HG03432 (cell line): ENCODE data around the gene CHD8.
"Not testable (repeated sequence)": the region's sequence is repeated elsewhere in the genome, so short reads cannot be mapped to it uniquely, and the experiment has no call there.

ENCODE experiments used
- ATAC-seq: cut with Tn5 transposase; IDR thresholded peaks from one replicate; pipeline ENCODE4 v1.9.1; 2021; ENCODE audit warnings: mild to moderate bottlenecking, moderate library complexity; ENCODE audit not compliant: unreplicated experiment

CHD8 gene, protein sequence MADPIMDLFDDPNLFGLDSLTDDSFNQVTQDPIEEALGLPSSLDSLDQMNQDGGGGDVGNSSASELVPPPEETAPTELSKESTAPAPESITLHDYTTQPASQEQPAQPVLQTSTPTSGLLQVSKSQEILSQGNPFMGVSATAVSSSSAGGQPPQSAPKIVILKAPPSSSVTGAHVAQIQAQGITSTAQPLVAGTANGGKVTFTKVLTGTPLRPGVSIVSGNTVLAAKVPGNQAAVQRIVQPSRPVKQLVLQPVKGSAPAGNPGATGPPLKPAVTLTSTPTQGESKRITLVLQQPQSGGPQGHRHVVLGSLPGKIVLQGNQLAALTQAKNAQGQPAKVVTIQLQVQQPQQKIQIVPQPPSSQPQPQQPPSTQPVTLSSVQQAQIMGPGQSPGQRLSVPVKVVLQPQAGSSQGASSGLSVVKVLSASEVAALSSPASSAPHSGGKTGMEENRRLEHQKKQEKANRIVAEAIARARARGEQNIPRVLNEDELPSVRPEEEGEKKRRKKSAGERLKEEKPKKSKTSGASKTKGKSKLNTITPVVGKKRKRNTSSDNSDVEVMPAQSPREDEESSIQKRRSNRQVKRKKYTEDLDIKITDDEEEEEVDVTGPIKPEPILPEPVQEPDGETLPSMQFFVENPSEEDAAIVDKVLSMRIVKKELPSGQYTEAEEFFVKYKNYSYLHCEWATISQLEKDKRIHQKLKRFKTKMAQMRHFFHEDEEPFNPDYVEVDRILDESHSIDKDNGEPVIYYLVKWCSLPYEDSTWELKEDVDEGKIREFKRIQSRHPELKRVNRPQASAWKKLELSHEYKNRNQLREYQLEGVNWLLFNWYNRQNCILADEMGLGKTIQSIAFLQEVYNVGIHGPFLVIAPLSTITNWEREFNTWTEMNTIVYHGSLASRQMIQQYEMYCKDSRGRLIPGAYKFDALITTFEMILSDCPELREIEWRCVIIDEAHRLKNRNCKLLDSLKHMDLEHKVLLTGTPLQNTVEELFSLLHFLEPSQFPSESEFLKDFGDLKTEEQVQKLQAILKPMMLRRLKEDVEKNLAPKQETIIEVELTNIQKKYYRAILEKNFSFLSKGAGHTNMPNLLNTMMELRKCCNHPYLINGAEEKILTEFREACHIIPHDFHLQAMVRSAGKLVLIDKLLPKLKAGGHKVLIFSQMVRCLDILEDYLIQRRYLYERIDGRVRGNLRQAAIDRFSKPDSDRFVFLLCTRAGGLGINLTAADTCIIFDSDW (N-terminal part only)

DNA sequence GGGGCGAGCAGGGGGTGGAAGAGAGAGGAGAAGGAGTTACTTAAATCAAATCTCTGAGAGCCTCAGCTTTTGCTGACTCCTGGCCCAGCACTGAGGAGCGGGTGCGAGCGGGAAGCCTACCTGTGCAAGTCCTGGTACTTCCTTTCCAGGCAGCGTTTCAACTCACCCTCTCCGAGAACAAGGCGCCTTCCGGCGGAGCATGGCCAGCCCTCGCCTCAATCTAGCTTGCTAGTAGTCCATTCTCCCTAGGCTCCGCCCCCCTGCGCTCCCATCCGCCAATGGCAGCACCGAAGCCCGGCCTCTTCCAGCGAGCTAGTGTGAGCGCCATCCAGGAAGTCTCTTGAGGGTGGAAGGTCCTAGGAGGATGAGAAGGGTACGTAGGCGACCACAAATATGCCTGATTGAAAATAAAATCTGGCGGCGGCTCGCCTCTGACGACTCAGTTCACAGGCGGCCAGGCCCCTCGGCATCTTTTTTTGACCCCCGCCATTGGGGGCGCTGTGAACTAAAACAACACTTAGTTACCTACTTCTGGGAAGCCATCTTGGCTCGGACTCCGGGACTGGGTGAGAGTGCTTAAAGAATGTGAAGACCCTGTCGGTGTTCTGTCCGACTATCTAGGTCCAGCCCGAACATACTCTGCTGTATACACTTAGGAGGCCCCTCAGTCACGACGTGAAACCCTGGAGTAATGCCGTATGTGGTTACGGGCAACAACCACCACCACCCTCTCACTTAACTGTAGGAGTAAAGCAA, at the start of gene CHD8:
Gene CHD8 (minus strand): TSS at position 212 of the 756 bp plus-strand sequence. CDS start 24,480 bp downstream, outside the sequence.
- peak; percentile 98 for ATAC-seq

DNA sequence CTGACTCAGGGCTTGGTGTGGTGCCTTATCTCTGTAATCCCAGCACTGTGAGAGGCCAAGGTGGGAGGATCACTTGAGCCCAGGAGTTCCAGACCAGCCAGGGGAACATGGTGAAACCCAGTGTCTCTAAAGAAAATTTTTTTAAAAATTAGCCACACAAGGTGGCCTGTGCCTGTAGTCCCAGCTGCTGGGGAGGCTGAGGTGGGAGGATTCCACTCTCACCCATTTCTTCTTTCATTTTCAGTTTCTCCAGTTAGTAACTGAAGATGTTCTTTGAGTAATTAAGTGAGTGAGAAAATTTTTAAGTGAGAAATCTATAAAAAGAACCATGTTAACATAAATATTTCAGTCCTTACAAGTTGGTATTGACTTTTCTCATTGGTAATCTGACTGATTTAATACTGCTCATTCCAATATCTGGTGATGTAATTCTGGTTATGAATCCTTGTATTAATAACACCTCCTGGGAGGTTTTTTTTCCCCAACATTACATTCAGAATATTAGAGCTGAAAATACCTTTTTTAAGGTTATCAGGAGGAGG, 49.2 kb upstream of the CHD8 start:
- ATAC-seq, result peak; percentile 89

DNA sequence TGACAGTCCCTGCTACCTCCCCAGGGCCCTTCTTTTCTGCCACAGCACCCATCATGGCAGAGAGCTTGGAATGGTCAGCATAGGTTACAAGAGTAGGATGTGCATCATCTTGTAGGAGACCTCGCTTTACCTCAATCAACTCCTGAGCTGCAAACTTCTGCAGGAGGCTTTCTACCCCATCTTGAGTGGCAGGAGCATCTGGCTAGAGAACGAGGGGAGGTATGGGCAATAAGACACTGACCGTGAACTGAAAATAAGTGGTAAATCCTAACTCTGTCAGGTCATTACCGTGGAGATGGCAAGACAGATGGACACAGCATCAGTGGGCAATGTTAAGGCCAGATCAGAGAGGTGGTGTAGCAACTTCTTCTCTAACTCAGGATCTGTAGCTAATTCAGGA, 47.5 kb upstream of the CHD8 start:
- ATAC-seq, result no peak

DNA sequence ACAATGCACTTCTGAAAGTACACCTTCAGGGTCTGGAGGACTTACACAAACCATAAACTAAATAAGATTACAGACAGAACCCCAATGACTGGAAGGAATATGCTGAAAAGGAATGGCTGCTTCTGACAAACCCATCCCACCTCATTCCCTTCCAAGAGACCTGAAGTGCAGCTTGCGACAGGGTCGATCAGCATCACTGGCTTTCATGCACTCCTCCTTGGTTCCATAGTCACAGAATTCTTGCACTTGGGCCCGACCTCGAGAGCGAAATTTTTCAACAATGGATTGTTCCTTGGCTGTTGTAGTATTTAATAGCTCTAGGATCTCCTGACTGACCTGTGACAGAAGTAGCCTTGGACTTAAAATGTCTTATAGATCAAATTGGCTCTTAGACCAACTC, 45.6 kb upstream of the CHD8 start:
- no peak for ATAC-seq

DNA sequence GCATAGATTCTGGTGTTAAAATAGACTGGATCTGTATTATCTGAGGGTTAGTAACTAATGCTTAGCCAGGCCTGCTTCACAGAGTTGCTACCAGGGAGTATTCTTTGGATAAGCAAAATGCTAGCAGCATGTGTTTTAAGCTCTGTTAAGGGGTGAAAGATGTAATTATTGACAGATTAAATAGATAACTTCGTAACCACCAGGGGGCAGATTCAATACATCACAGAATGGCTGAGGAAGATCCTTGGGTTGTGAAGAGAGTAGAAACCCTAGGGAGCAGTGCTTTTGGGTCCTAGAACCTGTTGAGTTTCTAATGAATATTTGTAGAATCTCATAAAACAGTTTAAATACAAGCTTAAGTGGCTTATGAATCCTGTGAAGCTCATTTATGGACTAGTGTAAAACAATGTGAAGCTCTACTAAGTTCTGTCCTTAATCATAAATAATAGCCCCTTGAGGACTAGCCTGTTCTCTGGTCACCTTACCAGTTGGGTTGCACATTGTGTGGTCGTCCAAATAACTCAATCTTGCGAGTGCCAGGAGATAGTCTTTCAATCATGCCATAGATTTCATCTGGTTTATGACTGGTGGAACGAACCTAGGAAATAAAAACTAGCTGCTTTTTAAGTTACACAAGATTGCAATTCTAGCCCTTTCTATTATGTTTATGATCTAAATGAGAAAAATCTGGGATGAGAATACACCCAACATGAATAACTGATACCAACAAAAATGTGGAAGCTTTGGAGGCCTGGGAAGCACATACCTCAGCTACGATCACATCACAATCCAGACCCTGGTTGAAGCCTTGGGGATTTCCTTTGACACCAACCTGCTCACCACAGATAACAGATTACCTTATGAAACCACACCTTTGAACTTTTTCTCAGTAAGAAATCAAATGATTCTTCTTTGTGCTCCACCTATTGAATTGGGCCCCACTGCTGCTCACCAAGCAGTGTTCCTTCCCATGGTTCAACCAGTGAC, 42.9 kb upstream of the CHD8 start:
- ATAC-seq, result peak; percentile 54

DNA sequence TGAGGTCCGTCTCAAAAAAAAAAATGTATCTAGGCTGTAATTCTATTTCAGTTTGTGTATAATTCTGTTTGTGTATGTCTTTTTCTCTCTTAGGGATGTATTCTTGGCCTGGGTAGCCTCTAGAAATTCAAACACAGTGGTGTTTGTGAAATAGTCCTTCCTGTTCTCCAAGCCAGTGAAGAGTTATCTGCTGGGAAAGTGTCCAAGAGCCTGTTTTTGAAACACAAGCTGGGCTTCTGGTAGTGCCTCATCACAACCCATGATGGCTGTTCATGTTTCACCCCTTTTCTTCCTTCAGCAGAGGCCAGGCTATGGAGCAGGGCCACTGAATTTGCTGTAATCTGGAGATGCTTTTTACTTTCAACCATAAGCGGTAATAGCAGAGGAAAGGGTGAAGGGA, 40.5 kb upstream of the CHD8 start:
- ATAC-seq, result no peak

DNA sequence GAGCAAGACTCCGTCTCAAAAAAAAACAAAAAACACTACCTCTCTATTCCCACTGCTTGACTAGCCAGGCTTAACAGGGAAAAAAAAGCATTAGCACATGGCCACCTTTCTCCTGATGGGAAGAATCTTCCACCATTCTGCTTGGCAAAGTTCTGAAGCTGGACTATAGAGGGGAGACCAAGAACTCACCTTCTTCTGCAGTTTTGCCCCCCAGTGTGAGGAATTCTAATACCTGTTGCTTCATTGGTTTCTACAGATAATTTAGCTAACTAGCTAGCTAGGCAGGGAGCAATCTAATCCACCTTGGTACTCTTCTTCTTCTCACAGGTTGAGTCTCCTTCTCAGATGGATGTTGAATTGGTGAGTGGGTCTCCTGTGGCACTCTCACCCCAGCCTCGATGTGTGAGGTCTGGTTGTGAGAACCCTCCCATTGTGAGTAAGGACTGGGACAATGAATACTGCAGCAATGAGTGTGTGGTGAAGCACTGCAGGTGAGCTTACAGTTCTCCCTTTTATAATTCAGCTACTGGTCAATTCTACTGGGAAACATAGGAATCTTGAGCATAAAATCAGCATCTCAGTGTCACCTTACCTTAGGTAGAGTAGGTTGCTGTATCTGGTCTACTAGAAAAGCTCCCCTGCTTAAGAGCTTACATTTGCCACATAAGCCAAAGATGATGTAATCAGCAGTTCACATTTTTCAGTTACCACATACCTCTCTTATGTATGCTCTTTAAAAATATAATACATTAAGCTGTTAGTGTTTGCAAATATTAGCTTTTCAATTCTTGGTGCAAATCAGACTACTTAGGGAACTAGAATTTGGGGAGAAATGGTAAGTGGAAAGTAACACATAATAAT, 39.2 kb upstream of the CHD8 start:
- ATAC-seq, result no peak

DNA sequence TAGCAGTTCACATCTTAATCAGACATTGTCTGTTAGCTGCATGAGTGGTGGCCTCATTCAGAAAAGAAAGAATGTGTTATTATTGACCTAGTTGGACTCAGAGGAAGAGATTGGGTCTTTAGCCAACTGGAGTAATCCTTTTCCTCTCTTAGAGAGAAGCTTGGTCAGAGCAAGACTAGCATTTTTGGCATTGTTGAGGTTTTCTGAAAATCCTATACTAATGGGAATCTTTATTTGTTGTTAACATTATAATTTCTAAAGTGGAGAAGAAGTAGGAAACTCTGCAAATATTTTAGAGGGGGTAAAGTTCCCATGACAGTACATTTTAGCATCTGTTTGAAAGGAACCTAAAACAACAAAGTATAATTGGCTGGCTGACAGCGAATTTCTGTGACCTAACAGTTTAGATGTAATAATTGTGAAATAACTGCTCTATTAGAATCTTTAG, 30.7 kb upstream of the CHD8 start:
- ATAC-seq, result no peak

DNA sequence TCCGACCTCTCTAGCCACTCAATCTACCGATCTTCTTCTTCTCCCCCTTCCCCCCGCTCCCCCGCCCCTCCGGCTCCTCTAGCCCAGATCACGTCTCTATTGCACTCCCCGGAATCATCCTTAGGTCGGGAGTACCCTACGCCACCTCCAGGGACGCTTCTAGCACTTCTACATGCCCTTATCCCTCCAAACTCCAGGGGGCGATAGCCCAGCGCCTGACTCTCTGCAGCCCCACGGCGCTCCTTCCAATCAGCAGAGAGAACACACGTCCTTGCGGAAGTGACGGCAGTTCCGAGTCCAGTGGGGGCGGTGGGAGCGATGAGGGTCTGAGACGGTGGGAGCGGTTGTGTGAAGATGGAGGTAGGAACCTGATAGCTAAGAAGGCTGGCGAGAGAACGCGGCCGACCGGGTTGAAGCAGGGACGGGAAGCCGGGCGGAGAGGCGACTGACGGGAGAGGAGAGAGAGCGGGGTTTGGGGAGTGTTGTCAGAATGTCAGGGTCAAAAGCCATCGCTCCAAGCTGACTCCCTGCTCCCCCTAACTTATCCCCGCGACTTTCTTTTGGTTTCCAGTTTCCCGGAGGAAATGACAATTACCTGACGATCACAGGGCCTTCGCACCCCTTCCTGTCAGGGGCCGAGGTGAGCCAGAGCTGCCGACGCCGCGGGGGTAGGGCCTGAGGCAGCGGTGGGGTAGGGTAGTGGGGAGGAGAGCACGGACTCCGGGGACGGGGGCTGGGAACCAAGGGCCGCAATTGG, 21.2 kb upstream of the CHD8 start, which contains the start of the genes RAB2B and TOX4:
Gene RAB2B (minus strand): TSS at position 35 of the 757 bp plus-strand sequence. CDS start 87 bp downstream, outside the sequence.
Gene TOX4 (plus strand): TSS at position 271 of the 757 bp plus-strand sequence. CDS start 84 bp downstream, at position 355.
- ATAC-seq, result peak; percentile 99

DNA sequence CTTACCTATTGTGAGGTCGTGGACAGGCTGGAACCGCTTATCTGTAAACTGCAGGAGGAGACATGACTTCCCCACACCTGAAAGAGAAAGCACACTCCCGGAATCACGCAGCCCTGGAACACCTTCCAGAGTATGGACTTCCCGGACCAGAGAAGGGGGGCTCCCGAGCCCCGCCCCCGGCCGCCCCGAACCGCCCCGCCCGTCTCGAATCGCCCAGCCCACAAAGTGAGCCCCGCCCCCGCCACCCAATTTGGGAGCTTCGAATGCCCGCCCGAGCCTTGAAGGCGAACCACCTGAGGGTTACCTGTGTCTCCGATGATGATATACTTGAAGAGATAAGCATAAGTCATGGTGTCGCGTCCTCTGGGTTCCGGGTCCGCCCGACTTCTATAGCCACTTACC, 20.6 kb upstream of the CHD8 start:
- peak; percentile 39 for ATAC-seq

DNA sequence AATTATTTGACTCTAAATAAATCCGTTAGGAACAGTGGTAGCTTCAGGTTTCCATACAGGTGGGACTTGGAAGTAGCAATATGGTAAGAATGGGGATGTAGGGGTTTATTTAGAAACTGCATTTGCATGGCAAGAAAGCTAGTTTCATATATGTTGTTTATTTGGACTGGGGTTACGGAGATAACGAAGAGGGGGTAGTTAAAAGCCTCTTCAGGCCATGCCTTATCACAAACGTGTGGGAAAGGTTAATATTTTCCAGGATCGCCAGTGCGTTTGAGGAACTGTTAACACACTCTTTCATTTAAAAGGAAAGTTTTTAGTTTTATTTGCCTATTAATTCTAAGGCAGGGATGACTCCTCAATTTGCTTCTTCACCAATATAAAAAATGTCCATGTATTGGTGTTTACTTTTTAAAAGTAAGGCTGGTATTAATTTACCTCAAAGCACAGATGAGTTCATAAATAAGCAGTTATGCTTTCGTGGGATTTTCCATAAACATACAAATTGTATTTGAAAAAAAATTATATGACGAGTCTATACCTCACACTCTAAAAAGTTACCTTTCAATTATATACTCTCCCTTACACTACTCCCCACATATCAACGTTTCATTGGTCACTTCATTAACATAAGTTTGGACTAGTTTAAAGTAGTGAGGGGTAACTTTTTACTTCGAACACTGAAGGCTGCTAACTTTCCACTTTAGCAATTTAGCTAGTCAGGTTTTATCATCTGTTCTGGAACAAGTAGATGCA, 20.0 kb upstream of the CHD8 start:
- ATAC-seq, result no peak

DNA sequence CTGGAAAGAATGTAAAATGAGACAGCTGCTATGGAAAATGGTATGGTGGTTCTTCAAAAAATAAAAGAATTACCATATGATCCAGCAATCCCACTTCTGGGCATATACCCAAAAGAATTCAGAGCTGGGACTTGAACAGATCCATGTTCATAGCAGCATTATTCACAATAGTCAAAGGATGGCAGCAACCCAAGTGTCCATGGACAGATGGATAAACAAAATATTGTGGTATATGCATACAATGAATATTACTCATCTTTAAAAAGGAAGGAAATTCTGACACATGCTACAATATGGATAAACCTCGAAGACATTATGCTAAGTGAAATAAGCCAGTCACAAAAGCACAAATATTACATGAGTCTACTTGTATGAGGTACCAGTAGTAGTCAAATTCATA, 11.7 kb upstream of the CHD8 start:
- no peak for ATAC-seq

DNA sequence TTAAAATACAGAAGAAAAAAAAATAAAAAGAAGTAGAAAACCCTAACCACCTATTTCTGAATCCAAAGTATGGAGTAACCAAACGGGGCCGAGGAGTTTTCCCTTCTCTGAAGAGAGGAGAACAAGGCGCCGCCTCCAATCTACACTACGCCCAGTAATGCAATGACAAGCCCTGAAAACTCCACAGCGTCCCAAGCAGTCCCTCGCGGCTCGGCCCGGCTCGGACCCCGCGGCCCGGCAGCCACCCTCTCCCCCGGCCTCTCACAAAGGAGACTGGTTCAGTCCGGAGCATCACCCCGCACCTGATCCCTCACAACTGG, 371 bp downstream of the CHD8 start:
- peak; percentile 23 for ATAC-seq

DNA sequence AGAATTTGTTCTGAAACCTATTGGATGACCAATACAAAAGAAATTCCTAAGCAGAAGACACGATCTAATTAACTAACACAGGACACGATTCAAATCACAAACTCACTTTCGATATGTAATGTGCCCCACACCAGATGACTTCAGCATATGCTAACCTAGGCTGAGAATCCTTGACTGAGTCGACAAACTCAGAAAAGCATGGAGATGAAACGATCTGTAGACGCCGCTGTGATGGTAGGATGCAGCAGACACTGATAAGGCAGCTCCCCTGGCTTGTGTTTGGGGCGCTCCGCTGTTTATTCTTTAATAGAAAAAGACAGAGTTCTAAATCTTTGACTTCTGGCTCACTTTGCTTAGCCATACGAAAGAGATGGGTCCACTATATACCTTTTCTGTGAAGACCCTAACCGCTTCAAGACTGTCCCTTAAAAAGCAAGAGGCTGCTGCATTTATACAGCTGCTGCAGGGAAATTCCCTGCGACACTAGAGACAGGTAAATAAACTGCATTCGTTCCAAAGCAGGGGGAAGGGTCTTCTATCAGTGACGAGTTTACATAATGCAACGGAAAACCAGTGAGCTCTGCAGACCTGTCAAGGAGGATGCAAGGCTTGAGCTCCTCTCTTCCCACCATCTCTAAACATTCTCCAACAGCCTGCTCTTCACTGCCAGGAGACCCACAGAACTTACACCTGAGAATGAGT, 929 bp downstream of the CHD8 start:
- no peak for ATAC-seq

DNA sequence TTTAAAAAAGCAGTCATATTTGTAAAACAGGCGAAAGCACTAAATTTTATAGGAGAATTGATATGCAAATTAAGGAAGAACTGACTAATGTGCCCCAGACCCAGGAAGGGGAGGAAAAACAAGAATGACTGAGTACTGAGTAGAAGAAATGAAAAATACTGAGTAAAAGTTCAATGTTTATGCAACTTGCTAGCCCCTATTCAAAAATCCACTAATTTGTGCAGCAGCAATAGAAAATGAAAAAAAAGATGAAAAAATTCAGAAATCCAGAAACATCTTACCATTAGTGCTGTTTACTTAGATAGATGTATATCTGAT, 6.1 kb downstream of the CHD8 start:
- ATAC-seq, result no peak

DNA sequence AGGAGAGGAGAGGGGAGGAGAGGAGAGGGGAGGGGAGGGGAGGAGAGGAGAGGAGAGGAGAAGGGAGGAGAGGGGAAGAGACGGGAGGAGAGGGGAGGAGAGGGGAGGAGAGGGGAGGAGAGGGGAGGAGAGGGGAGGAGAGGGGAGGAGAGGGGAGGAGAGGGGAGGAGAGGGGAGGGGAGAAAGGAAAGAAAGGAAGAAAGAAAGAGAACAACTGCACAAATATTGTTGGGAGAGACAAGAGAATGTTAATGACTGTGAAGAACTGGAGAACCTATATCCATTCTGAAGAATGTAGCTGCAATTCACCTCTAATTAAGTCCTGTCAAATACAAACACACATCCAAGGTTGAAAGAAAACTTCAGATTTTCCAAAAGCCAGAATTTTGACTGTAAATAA, 13.3 kb downstream of the CHD8 start:
- not testable (repeated sequence) for ATAC-seq
